IPS-11a (cell line): Measurements from ENCODE around the gene HOXD9.

Source experiments
- H3K4me3 ChIP-seq: one replicate; pipeline ENCODE4 v1.5.1; 2013; ENCODE audit warnings: low read depth, low read length, control low read depth

Gene HOXD9

GRCh38 chr2:176110415-176111308 lies 11.9 kb upstream of the HOXD9 start:
- no peak overlapping the region for H3K4me3 ChIP-seq

DNA sequence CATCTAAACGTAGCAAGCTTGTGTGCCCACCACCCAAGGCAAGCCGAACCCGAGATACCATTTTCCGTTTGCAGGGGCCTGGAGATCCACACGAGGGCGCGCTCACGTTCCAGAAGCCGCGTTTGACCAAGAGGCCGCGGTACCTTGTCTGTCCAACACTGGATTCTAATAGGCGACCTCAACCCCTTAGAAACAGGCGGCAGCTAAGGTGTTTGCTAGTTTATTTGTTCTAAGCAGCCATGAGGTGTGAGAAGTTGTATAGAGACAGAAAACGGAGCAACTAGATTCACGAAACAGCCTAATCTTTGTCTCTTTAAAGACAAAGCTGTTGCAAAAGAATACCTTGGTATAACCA lies 11.2 kb upstream of the HOXD9 start:
- H3K4me3 ChIP-seq = no peak overlapping the region

DNA sequence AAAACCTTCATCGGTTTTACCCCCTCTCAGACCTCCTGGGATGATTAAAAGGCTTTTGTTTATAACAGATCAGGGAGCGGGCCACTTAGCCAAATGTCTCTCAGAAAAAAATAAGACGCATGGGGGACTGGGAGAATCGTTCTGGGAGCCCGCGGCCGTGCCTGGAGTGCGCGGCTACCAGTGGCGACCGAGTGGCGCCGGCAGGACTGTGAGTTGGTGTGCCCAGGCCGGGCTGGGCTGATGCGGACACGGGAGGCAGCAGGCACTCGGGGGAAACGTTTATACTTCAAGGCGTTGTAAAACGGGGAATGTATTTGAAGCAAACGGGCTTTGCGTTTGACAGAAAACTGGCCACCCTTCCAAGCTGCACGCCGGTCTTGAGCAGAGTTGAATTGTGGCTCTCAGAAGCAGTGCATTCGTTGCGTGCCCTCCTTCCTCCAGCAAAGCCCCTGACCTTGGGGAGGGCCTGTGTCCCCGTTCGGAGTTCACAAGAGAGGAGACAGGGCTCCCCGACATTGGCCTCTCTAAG lies 10.6 kb upstream of the HOXD9 start:
- no peak overlapping the region for H3K4me3 ChIP-seq

DNA sequence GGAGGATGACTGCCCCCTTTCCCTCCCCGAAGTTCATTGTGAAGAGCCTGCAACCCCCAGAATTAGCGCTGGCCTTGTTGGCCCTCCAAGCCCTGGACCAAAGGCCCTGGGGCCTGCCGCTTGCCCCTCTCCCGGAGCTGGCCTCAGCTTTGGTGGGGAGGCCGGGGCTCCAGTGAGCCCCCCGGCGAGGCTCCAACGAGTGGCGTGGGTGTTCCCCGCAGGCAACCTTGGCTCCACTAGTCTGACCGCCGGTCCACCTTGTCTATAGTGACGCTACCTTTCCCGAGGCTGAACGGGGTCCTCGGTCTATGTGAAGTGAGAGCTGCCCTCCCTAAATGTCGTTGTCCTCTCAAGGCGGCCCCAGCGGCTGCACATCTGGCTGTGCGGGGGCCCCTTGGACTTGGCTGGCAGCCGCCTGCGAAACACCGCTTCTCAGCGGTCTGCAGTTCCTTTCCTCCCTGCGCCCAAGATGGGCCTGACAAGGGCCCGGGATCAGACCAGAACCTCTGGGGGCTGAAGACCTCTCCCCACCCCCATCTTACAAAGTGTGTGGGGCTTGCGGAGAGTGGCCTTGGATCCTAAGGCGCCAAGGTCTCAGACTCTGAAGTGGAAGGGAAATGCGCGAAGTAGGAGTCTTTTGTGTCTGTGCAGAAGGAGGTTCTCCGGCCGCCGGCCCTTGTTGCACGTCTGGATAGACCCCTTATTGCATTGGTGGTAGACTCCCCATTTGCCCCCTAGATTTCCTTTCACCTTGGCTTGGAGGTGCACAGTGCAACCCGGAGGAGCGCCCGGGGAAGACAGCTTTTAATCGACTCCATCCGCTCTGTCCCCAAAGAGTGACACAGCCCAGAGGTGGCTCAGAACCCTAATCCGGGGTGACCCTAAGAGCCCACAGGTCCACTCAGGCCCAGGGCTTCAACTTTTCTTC lies 9.9 kb upstream of the HOXD9 start:
- H3K4me3 ChIP-seq = no peak overlapping the region

DNA sequence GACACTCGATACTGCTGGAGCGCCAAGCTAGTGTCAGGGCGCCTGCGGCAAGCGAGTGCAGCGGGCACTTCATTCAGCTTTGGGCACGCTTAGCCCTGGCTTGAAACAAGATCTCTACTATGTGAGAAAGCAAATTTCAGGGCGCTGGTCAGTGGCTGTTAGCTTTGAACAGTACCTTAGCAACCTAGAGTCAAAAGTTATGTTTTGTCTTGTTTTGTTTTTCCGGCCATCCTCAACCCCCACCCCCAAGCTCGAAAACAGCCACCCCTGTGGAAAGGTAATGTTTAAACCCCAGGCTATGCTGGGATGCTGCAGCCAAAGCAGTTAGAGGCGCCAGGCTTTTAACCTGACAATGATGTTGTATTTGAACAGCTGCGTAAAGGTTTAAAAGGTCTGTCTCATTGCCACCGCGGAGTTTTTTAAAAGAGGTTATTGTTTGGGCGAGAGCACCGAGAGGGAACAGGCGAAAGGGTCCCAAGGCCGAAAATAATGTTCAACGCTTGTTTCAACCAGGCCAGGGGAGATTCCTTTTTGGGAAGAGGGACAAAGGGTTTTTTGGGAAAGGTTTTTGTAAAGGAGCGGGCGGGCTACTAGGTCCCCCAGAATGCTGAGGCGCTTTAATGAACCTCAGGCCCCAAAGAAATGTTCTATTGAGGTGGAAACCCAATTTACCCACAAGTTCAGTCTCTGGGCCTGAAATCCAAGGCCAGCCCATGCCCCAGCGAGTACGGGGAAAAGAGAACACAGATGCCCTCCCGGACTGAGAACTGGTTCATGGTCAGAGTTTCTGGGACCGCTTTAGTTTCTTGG lies 8.2 kb upstream of the HOXD9 start:
- no peak overlapping the region for H3K4me3 ChIP-seq

DNA sequence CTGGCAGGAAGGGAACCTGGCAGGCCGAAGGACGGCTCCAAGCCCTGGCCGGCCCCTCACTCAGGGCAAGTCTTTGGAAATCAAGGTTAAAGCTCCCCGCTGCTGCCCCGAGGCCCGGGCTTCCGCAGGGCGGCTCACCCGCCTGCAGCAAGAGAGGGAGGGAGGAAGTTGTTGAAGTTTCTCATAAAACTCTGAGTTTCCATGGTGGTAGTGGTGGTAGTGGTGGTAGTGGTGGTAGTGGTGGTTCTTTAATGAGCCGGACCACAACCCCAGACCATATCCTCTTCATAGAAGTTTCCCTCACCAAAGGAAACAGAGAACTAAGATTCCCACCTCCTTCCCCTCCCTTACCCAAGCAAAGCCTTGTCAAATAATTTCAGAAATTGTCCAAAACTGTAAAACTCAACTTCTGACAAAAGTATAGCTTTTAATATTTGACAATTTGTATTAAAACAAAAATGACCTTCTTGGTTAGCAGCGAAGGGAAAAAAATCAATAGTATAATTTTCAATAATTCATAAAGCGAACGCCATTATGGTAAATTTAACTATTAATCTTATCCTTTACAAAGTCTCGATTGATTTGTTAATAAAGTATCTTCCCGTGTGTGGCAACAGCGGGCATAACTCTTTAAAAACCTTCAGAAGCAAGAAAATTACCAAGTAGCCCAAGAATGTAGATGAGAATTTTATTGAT lies 7.4 kb upstream of the HOXD9 start:
- H3K4me3 ChIP-seq = no peak overlapping the region

GRCh38 chr2:176115883-176116813 lies 6.4 kb upstream of the HOXD9 start, which contains the start of gene HOXD10:
TSS of gene HOXD10 (plus strand) at chr2:176116778. CDS start at chr2:176116834, 56 bp downstream.
- no peak within 1 kb of the TSS for H3K4me3 ChIP-seq

DNA sequence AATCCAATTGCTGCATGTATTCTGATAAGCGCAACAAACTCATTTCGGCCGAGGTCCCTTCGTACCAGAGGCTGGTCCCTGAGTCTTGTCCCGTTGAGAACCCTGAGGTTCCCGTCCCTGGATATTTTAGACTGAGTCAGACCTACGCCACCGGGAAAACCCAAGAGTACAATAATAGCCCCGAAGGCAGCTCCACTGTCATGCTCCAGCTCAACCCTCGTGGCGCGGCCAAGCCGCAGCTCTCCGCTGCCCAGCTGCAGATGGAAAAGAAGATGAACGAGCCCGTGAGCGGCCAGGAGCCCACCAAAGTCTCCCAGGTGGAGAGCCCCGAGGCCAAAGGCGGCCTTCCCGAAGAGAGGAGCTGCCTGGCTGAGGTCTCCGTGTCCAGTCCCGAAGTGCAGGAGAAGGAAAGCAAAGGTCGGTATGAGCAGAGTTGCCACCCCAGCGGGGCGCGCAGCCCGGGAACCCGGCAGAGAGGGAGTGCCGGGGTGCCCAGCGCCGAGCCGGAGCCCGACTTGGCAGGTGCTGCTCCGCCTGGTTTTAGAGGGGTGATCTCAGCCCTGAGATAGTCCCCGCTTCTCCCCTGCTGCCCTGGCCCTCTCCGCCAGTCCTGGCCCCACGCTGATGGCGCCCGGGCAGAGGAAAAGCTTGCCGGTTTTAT lies 5.2 kb upstream of the HOXD9 start:
- no peak overlapping the region for H3K4me3 ChIP-seq

DNA sequence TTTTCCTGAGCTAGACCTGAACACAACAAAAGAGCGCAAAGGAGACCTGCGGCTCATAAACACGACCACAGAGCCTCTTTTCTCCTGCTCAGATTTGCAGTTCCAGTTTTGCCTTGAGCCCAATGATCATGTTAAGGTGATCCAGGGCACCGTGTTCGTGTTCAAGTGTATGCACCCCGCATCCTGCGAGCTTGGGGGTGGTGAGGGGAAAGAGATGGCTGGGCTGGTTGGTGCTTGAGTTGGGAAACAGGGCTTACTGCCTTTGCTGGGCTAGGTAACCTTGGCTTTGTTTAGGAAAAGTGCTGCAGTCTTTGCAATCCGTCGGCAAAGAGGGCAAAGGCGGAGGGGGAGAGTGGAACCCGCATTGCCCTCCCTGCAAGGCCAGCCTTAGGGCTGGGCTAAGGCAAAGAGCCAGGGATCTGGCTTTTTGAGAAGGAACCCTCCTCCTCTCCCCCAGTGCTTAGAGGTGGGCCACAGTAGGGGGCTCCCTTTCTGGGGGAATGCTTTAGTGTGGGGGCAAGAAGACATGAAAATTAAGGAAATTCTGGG lies 4.6 kb upstream of the HOXD9 start:
- no peak overlapping the region for H3K4me3 ChIP-seq

- no peak overlapping the region for H3K4me3 ChIP-seq
These were observed 3.7 kb upstream of the HOXD9 start for GRCh38 chr2:176118601-176119339.

DNA sequence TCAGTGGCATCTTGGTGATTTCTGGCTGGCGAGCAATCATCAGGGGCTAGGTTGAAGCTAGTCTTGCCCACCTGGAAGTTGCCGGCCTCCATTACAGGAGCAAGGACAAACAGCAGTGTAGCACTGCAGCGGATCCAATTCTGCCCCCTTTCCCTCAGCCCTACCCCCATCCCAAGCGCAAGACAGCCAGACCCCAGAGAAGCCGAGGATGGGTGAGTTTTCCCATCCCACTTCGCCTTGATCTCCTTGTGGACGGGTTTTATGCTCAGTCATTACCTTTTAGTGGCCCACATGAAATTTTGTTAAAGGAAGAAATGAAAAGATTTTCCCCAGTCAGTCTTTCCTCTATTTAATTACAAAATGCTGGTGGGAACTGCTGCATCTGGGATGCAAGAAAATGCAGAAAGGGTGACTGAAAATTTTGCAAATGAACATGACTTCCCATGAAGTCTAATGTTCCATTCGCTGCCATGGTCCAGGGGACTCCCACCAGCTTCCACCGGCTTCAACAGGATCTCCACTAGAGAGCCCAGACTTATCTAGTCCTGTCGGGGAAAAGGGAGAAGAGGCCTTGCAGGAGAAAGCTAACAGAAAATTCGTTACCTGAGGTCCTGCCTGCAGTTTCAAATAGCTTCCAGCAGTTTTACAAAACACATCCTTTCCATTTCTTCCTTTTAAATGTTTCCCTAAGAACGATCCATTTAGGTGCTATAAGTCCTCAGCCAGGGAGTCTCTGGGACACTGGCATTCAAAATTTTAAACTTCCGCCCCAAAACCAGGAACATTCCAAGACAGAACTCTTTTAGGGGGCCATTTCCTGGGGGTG lies 1.9 kb upstream of the HOXD9 start:
- no peak overlapping the region for H3K4me3 ChIP-seq

GRCh38 chr2:176121190-176122051 lies 1.1 kb upstream of the HOXD9 start:
- no peak overlapping the region for H3K4me3 ChIP-seq

GRCh38 chr2:176122052-176122682 lies 352 bp upstream of the HOXD9 start:
- H3K4me3 ChIP-seq = no peak overlapping the region

DNA sequence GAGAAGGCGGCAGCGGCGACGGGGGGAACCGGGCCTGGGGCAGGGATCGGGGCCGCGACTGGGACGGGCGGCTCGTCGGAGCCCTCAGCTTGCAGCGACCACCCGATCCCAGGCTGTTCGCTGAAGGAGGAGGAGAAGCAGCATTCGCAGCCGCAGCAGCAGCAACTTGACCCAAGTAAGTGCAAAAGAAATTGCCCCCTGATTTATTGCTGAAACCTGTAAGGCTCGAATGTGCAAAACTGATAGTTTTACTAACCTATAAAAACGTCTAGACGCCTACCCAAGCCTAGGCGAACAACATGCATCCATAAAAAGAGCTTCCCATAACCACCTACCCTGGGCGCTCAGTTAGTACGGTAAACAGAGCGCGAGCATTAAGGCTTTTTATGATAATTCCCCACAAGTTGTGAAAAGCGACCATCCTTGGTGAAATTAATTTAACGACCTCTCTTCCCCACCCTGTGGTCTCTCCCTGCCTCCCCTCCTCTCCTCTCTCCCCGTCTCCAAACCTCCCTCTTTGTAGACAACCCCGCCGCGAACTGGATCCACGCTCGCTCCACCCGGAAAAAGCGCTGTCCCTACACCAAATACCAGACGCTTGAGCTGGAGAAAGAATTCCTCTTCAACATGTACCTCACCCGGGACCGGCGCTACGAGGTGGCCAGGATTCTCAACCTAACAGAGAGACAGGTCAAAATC lies 1.0 kb downstream of the HOXD9 start:
- no peak overlapping the region for H3K4me3 ChIP-seq
